Measurements from ENCODE around the gene C1QTNF8. TPM values are rescaled to one million over a fixed set of nuclear protein-coding genes. Genes with fewer than 3 reads are reported as not detected.

C1QTNF8 gene
- total and polyA plus RNA-seq, 11 donors: not detected

DNA sequence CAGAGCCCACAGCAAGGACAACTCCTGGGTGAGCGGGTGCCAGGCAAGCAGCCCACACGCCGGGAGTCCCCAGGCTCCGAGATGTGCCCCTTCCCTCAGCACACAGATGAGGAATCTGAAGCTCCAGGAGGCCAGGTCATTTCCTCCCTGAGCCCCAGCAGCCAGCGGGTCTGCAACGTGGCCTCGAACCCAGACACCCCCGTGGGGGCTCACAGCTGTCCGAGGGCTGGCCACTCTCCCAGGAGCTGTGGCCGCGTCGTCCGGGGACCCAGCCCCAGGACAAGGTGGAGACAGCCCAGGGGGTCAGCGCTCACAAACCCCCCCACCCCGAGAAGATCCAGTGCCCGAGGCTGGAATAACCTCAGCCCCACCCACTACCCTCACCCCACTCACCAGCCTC lies 17.4 kb upstream of the C1QTNF8 start:
- 63 to 78% (median 70%) methylated on average over 6 to 16 of the region's 16 CpGs for WGBS, 4 donors
- intact Hi-C loops (cut with DNase I): no loop called here
- ATAC-seq (no peak), DNase-seq (no peak)
- no peak for TF ChIP-seq POLR2A (IDR thresholded peaks at IDR 0.05)
- TF ChIP-seq, protein P1, sequence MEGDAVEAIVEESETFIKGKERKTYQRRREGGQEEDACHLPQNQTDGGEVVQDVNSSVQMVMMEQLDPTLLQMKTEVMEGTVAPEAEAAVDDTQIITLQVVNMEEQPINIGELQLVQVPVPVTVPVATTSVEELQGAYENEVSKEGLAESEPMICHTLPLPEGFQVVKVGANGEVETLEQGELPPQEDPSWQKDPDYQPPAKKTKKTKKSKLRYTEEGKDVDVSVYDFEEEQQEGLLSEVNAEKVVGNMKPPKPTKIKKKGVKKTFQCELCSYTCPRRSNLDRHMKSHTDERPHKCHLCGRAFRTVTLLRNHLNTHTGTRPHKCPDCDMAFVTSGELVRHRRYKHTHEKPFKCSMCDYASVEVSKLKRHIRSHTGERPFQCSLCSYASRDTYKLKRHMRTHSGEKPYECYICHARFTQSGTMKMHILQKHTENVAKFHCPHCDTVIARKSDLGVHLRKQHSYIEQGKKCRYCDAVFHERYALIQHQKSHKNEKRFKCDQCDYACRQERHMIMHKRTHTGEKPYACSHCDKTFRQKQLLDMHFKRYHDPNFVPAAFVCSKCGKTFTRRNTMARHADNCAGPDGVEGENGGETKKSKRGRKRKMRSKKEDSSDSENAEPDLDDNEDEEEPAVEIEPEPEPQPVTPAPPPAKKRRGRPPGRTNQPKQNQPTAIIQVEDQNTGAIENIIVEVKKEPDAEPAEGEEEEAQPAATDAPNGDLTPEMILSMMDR (IDR thresholded peaks at IDR 0.05): no peak
- no peaks in the 10 kb centered on the region for H3K36me3 ChIP-seq
- H3K4me3 ChIP-seq: no peak overlapping the region
- peaks cover 0 to 62% (median 8%) of the 10 kb centered on the region in 9 donors for H3K27me3 ChIP-seq
- H3K4me1 ChIP-seq: no peaks in the 10 kb centered on the region
- no peaks in the 10 kb centered on the region for H3K9me3 ChIP-seq
- no peak overlapping the region for H3K27ac ChIP-seq

DNA sequence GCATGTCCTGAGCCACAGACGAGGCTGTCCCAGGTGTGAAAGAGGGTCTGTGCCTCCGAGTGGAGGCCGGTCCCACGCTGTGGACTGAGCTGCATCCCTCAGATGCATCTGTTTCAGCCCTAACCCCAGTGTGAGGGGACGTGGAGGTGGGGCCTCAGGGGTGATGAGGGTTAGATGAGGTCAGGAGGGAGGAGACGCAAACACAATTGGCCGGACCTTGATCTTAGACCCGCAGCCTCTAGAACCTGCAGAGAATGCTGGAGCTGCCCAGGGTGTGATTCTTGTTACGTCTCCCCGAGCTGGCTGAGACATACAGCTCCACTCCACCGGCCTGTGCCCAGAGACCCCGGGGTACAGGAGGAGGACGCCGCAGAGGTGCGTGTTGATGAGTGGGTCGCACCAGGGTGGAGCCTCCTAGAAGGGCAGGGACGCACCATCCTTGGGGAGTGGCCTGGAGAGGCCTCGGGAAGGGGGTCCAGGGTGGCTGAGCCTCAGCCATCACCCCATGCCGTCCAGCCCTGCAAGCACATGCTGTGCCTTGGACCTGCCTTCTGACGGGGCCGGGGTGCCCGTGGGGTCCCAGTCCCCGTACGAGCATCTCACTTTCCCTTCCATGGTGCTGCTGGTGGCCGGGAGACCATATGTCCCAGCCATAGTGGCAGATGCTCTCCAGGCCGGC lies 16.6 kb upstream of the C1QTNF8 start:
- no peak overlapping the region for H3K27ac ChIP-seq
- H3K4me1 ChIP-seq: no peaks in the 10 kb centered on the region
- H3K4me3 ChIP-seq: no peak overlapping the region
- intact Hi-C loops (cut with DNase I): no loop called here
- no peaks in the 10 kb centered on the region for H3K36me3 ChIP-seq
- DNase-seq (no peak), ATAC-seq (no peak)
- TF ChIP-seq, protein P1 (IDR thresholded peaks at IDR 0.05): no peak
- no peak for TF ChIP-seq POLR2A (IDR thresholded peaks at IDR 0.05)
- H3K27me3 ChIP-seq: peaks cover 0 to 66% (median 14%) of the 10 kb centered on the region in 9 donors
- 68 to 76% (median 70%) methylated on average over 25 to 26 of the region's 26 CpGs for WGBS, 4 donors
- H3K9me3 ChIP-seq: no peaks in the 10 kb centered on the region

DNA sequence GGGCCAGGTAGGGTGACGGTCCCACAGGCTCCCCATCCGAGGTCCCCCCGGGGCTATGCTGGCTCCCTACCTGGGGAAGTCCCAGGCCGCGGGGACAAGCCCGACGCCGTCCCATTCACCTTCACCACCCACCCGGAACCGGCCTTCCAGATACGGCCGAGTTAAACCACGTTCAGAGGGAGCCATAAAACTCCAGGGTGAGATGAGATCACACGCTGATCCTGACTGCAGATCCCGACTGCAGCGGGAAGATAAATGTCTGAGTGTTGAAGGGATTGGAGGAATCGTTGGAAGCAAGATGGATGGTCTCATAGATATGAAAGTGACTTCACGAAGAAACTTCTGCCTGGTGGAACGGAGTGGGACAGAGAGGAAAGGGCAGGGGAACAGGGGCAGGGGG lies 13.6 kb upstream of the C1QTNF8 start:
- DNase-seq (no peak), ATAC-seq (no peak)
- H3K4me3 ChIP-seq: no peak overlapping the region
- no peaks in the 10 kb centered on the region for H3K36me3 ChIP-seq
- TF ChIP-seq POLR2A (IDR thresholded peaks at IDR 0.05): no peak
- TF ChIP-seq, protein P1 (IDR thresholded peaks at IDR 0.05): no peak
- no peaks in the 10 kb centered on the region for H3K9me3 ChIP-seq
- intact Hi-C loops (cut with DNase I): loop anchor here in 1 of 10 donors (2.0 kb wide), 1 partner anchor 83 kb away; no protein-coding TSS in a partner anchor
- 62 to 69% (median 63%) methylated on average over 19 of the region's 19 CpGs for WGBS, 4 donors
- H3K27me3 ChIP-seq: peaks cover 0 to 68% (median 20%) of the 10 kb centered on the region in 9 donors
- no peak overlapping the region for H3K27ac ChIP-seq
- H3K4me1 ChIP-seq: no peaks in the 10 kb centered on the region

DNA sequence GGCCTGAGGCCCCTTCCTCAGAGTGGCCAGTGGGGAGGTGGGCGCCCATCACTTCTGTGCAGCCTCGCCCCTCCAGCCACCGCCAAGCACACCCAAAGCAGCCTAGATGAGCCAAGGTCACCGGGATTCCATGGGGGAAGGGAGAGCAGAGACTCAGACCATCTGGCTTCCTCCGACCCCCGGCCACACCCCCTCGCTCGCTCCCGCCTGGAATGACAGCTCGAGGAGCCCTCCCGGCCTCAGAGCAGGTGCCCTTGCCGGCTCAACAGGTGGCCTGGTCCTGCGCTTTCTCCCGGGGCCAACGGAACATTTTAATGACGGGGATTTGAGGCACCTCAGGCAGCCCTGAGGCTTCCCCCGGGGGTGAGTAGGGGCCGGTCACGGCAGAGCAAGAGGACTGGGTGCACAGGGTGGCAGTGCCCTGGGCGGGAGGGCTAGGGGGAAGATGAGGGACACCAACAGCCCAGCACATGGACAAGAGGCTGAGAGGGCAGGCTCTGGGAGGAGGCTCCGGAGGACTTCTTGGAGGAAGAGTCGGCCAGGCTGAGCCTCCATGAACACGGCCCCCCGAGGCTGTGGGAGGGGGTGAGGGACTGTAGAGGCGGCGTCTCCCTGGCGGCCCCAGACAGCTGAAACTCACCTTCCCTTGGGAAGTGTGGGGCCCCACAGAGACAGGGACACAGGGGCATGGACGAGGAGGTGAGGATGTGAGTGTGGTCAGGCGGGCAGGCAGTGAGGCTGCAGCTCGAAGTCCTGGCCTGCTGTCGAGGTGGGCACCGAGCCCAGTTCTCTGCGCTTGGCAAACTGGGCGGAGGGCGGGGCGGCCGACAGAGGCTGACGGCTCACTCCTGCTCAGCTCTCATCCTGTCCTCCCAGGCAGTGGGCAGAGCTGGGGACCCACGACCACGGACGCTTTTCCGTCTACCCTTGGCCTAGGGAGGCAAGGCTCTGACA lies 12.5 kb upstream of the C1QTNF8 start:
- ATAC-seq: peak in 3 of 4 donors; percentile 19 to 40 (median 38)
- Histone ChIP-seq H3K9me3 (no peaks in the 10 kb centered on the region), H3K27me3 (peaks cover 6 to 72% (median 25%) of the 10 kb centered on the region in 9 donors), H3K4me1 (no peaks in the 10 kb centered on the region), H3K27ac (no peak overlapping the region), H3K36me3 (no peaks in the 10 kb centered on the region), H3K4me3 (no peak overlapping the region)
- 34 to 47% (median 43%) methylated on average over 26 to 42 of the region's 42 CpGs for WGBS, 4 donors
- TF ChIP-seq, protein P1 (IDR thresholded peaks at IDR 0.05): no peak
- no peak for TF ChIP-seq POLR2A (IDR thresholded peaks at IDR 0.05)
- DNase-seq: peak in 2 of 5 donors; percentile 58 to 62
- intact Hi-C loops (cut with DNase I): loop anchor here in 1 of 10 donors (2.0 kb wide), 1 partner anchor 84 kb away; no protein-coding TSS in a partner anchor
